Upper lobe of left lung (tissue), 4 donors: Measurements from ENCODE around the gene NCS1.

Experiments
- EP300 ChIP-seq, 4 donors: sonication (generic); formaldehyde crosslinking; IDR thresholded peaks; one replicate each; pipeline ENCODE4 v1.5.1; 2017; ENCODE audit warnings: antibody characterized with exemption in 4 of 4, control low read depth in 2 of 4
- TF ChIP-seq, protein P1 (sequence below), 6 experiments: fragments of 450-650 bp in 4 of 6; fragments of 200-600 bp in 2 of 6; sonication (generic) in 2 of 6; IDR thresholded peaks; one replicate each; pipeline ENCODE4 v1.5.1; 2016 to 2019; ENCODE audit warnings: antibody characterized with exemption in 6 of 6

DNA sequence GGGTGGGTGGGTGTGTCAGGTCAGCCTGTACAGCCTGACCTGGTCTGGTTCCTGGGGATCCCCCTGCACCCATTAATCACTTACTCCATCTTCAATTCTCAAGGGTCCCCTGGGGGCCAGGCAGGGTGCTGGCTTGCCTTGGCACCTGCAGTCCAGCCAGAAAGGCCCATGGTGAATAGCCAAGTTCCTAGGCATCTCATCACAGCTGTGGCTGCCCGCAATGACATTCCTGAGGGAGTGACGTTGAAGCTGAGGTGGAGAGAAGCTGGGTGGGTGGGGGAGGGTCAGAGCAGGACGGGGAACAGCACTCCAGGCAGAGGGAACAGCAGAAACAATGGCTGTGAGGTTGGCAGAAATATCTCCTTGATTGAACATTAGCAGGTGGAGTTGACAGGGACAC lies 103.9 kb downstream of the NCS1 start:
- no peak for TF ChIP-seq EP300 (IDR thresholded peaks at IDR 0.05)
- TF ChIP-seq, protein P1, sequence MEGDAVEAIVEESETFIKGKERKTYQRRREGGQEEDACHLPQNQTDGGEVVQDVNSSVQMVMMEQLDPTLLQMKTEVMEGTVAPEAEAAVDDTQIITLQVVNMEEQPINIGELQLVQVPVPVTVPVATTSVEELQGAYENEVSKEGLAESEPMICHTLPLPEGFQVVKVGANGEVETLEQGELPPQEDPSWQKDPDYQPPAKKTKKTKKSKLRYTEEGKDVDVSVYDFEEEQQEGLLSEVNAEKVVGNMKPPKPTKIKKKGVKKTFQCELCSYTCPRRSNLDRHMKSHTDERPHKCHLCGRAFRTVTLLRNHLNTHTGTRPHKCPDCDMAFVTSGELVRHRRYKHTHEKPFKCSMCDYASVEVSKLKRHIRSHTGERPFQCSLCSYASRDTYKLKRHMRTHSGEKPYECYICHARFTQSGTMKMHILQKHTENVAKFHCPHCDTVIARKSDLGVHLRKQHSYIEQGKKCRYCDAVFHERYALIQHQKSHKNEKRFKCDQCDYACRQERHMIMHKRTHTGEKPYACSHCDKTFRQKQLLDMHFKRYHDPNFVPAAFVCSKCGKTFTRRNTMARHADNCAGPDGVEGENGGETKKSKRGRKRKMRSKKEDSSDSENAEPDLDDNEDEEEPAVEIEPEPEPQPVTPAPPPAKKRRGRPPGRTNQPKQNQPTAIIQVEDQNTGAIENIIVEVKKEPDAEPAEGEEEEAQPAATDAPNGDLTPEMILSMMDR (IDR thresholded peaks at IDR 0.05): no peak
